OCI-LY1 (cell line): ENCODE results near the gene HLCS.

Source experiments
- H2AFZ ChIP-seq: fragments of 200-600 bp; sonication (generic), shearing (Covaris generic); 2 replicates; pipeline ENCODE4 v1.6.0; 2014; ENCODE audit warnings: antibody characterized with exemption, mild to moderate bottlenecking, low read length
- H3F3A ChIP-seq: fragments of 200-600 bp; sonication (generic), shearing (Covaris generic); 2 replicates; pipeline ENCODE4 v1.6.0; 2014; ENCODE audit warnings: mild to moderate bottlenecking, antibody characterized with exemption, low read length, moderate library complexity; ENCODE audit not compliant: insufficient read depth
- H3K27ac ChIP-seq: fragments of 200-600 bp; sonication (generic); 2 replicates; pipeline ENCODE4 v1.5.1; 2014; ENCODE audit warnings: low read length, mixed run types, mild to moderate bottlenecking, low read depth; ENCODE audit not compliant: poor library complexity, severe bottlenecking
- H3K27me3 ChIP-seq: fragments of 200-600 bp; sonication (generic); 2 replicates; pipeline ENCODE4 v1.6.0; 2014; ENCODE audit warnings: antibody characterized with exemption, mild to moderate bottlenecking, low read length, moderate library complexity; ENCODE audit not compliant: insufficient read depth
- H3K36me3 ChIP-seq: fragments of 200-600 bp; sonication (generic); 2 replicates; pipeline ENCODE4 v1.6.1; 2014; ENCODE audit warnings: mild to moderate bottlenecking, antibody characterized with exemption, low read length, moderate library complexity, mixed read lengths; ENCODE audit not compliant: insufficient read depth
- H3K4me1 ChIP-seq: fragments of 200-600 bp; sonication (generic); 2 replicates; pipeline ENCODE4 v1.5.1; 2014; ENCODE audit warnings: mild to moderate bottlenecking, low read length, moderate library complexity; ENCODE audit not compliant: insufficient read depth, severe bottlenecking
- H3K4me2 ChIP-seq: fragments of 200-600 bp; sonication (generic), shearing (Covaris generic); 2 replicates; pipeline ENCODE4 v1.6.1; 2014; ENCODE audit warnings: low read length
- H3K4me3 ChIP-seq: fragments of 200-600 bp; sonication (generic); 2 replicates; pipeline ENCODE4 v1.5.1; 2014; ENCODE audit warnings: low read length, low read depth, mild to moderate bottlenecking, mixed read lengths; ENCODE audit not compliant: poor library complexity, severe bottlenecking
- H3K79me2 ChIP-seq: fragments of 200-600 bp; shearing (Covaris generic); 2 replicates; pipeline ENCODE4 v1.6.1; 2016; ENCODE audit warnings: mixed run types, low read length, mixed read lengths; ENCODE audit not compliant: insufficient read depth
- H3K9ac ChIP-seq: fragments of 200-600 bp; sonication (generic), shearing (Covaris generic); 2 replicates; pipeline ENCODE4 v1.6.1; 2014; ENCODE audit warnings: mild to moderate bottlenecking, low read length, mixed read lengths
- H3K9me2 ChIP-seq: fragments of 200-600 bp; sonication (generic), shearing (Covaris generic); 2 replicates; pipeline ENCODE4 v1.6.1; 2014; ENCODE audit warnings: low read depth, mild to moderate bottlenecking, low read length, mixed read lengths
- H3K9me3 ChIP-seq: fragments of 200-600 bp; shearing (Covaris generic); 2 replicates; pipeline ENCODE4 v1.6.1; 2014; ENCODE audit warnings: low read length, mixed read lengths
- H4K20me1 ChIP-seq: fragments of 200-600 bp; sonication (generic), shearing (Covaris generic); 2 replicates; pipeline ENCODE4 v1.6.0; 2016; ENCODE audit warnings: mild to moderate bottlenecking, low read length; ENCODE audit not compliant: insufficient read depth
- CTCF ChIP-seq: fragments of 200-600 bp; sonication (generic), shearing (Covaris generic); IDR thresholded peaks from 2 replicates; pipeline ENCODE4 v1.5.1; 2017; ENCODE audit warnings: mild to moderate bottlenecking, antibody characterized with exemption, low read length, moderate library complexity, mixed read lengths
- EZH2 ChIP-seq: fragments of 200-600 bp; sonication (generic), shearing (Covaris generic); IDR thresholded peaks from 2 replicates; pipeline ENCODE4 v1.8.0; 2017; ENCODE audit warnings: borderline replicate concordance, mixed run types, mild to moderate bottlenecking, antibody characterized with exemption, low read length, moderate library complexity, mixed read lengths

HLCS gene

GRCh38 chr21:36902331-36902730, 64.1 kb downstream of the HLCS start:
- TF ChIP-seq EZH2, result no peak
- TF ChIP-seq CTCF, result no peak
- no peak overlapping the region for H3K27ac ChIP-seq
- H3K9ac ChIP-seq, result no peak overlapping the region

GRCh38 chr21:36901575-36901974, 64.9 kb downstream of the HLCS start:
- no peaks in the 10 kb centered on the region for H3K9me2 ChIP-seq
- H3K79me2 ChIP-seq, result no peaks in the 10 kb centered on the region
- H3K4me2 ChIP-seq, result no peak overlapping the region
- H3K4me1 ChIP-seq, result no peaks in the 10 kb centered on the region
- H3K27me3 ChIP-seq, result no peaks in the 10 kb centered on the region
- H3F3A ChIP-seq, result no peaks in the 10 kb centered on the region
- no peak overlapping the region for H2AFZ ChIP-seq
- H3K9ac ChIP-seq, result no peak overlapping the region
- no peak overlapping the region for H3K27ac ChIP-seq
- H4K20me1 ChIP-seq, result no peaks in the 10 kb centered on the region
- H3K9me3 ChIP-seq, result no peaks in the 10 kb centered on the region
- no peak overlapping the region for H3K4me3 ChIP-seq
- TF ChIP-seq EZH2 (no peak), CTCF (no peak)
- peaks cover 3% of the 10 kb centered on the region; the same call in 1 of the 2 replicates for H3K36me3 ChIP-seq

More at GRCh38 chr21:36902331-36902730, 64.1 kb downstream of the HLCS start:
- Histone ChIP-seq H3K4me1 (no peaks in the 10 kb centered on the region), H3K4me3 (no peak overlapping the region), H3K9me3 (no peaks in the 10 kb centered on the region), H3F3A (no peaks in the 10 kb centered on the region), H3K36me3 (no peaks in the 10 kb centered on the region), H3K9me2 (no peaks in the 10 kb centered on the region), H3K27me3 (no peaks in the 10 kb centered on the region), H3K79me2 (no peaks in the 10 kb centered on the region), H4K20me1 (no peaks in the 10 kb centered on the region), H3K4me2 (no peak overlapping the region), H2AFZ (no peak overlapping the region)

- H3K9me3 ChIP-seq, result no peaks in the 10 kb centered on the region
- TF ChIP-seq CTCF (no peak), EZH2 (no peak)
- H3K9ac ChIP-seq, result no peak overlapping the region
- H3K4me1 ChIP-seq, result no peaks in the 10 kb centered on the region
- no peak overlapping the region for H3K4me2 ChIP-seq
- no peaks in the 10 kb centered on the region for H4K20me1 ChIP-seq
- peaks cover 12% of the 10 kb centered on the region; the same call in 1 of the 2 replicates for H3K36me3 ChIP-seq
- no peaks in the 10 kb centered on the region for H3K27me3 ChIP-seq
- H3K27ac ChIP-seq, result no peak overlapping the region
- H3F3A ChIP-seq, result no peaks in the 10 kb centered on the region
- H2AFZ ChIP-seq, result no peak overlapping the region
- no peak overlapping the region for H3K4me3 ChIP-seq
- no peaks in the 10 kb centered on the region for H3K9me2 ChIP-seq
- H3K79me2 ChIP-seq, result no peaks in the 10 kb centered on the region
These were observed 72.9 kb downstream of the HLCS start for GRCh38 chr21:36893581-36893980.
